Measurements from ENCODE around the gene LORICRIN. TPM values are rescaled to one million over a fixed set of nuclear protein-coding genes. Genes with fewer than 3 reads are reported as not detected.

The LORICRIN gene
- total and polyA plus RNA-seq, 2 of the 4 experiments (the other 2 are of a cell fraction), result not detected

DNA sequence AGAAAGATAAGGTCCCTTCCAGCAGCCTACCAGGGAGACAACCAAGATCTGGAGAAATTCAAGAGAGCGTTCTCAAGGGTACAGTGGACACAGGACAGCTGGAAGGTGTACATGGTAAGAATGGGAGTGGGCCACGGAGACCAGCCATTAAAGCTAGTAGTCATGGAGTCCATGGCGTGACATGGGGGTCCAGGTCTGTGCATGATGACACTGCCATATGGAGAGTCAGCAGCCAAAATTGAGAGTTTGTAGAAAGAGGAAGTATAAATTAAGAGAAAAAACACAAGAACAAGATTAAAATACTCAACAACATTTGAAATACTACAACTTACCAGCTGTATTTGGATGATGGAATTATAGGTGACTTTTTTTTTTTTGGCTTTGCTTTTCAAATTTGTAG lies 7.9 kb upstream of the LORICRIN start:
- no peak overlapping the region for H3K14ac ChIP-seq (replicated peaks; ENCODE audit: low read depth, low read length)
- no peak overlapping the region for H3K18ac ChIP-seq (ENCODE audit: low read depth, low read length)
- ATAC-seq (ENCODE audit: low read depth) (no peak), DNase-seq (no peak)
- H2BK15ac ChIP-seq (ENCODE audit: low read depth, low read length), result no peak overlapping the region
- no peak overlapping the region for H3K4me2 ChIP-seq (ENCODE audit: low read depth, low read length)
- no CpG with 5 or more reads among the region's 3 CpGs for WGBS, 2 experiments (ENCODE audit: extremely low coverage in 2 of 2, insufficient read length in 1 of 2)
- H3K23ac ChIP-seq (ENCODE audit: low read depth, low read length), result no peak overlapping the region
- H3K9me3 ChIP-seq (ENCODE audit: control insufficient read depth, insufficient read depth, low read length), result no peaks in the 10 kb centered on the region
- no peak overlapping the region for H4K91ac ChIP-seq (ENCODE audit: insufficient read depth, low read depth, low read length)
- no peak overlapping the region for H3K56ac ChIP-seq (ENCODE audit: extremely low read depth, insufficient read depth, low read length)
- no peak overlapping the region for H3K4me3 ChIP-seq (ENCODE audit: insufficient read depth, low read depth, low read length)
- TF ChIP-seq MAFK (IDR thresholded peaks at IDR 0.05; ENCODE audit: low read depth, low read length), result no peak
- TF ChIP-seq MAZ (IDR thresholded peaks at IDR 0.05; ENCODE audit: borderline replicate concordance, low read depth, low read length), result no peak
- no peak for TF ChIP-seq NFE2L2 (IDR thresholded peaks at IDR 0.05; ENCODE audit: low read depth, low read length)
- no peak for TF ChIP-seq RFX5 (IDR thresholded peaks at IDR 0.05; ENCODE audit: low read depth, low read length)
- no peak for TF ChIP-seq CHD1 (IDR thresholded peaks at IDR 0.05; ENCODE audit: low read depth, low read length)
- TF ChIP-seq SMC3 (IDR thresholded peaks at IDR 0.05; ENCODE audit: low read depth, low read length), result no peak
- TF ChIP-seq, protein P1, sequence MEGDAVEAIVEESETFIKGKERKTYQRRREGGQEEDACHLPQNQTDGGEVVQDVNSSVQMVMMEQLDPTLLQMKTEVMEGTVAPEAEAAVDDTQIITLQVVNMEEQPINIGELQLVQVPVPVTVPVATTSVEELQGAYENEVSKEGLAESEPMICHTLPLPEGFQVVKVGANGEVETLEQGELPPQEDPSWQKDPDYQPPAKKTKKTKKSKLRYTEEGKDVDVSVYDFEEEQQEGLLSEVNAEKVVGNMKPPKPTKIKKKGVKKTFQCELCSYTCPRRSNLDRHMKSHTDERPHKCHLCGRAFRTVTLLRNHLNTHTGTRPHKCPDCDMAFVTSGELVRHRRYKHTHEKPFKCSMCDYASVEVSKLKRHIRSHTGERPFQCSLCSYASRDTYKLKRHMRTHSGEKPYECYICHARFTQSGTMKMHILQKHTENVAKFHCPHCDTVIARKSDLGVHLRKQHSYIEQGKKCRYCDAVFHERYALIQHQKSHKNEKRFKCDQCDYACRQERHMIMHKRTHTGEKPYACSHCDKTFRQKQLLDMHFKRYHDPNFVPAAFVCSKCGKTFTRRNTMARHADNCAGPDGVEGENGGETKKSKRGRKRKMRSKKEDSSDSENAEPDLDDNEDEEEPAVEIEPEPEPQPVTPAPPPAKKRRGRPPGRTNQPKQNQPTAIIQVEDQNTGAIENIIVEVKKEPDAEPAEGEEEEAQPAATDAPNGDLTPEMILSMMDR (conservative IDR thresholded peaks at IDR 0.05; ENCODE audit: low read depth, low read length), result no peak
- TF ChIP-seq RAD21 (IDR thresholded peaks at IDR 0.05; ENCODE audit: low read length), result no peak
- TF ChIP-seq, protein P2, sequence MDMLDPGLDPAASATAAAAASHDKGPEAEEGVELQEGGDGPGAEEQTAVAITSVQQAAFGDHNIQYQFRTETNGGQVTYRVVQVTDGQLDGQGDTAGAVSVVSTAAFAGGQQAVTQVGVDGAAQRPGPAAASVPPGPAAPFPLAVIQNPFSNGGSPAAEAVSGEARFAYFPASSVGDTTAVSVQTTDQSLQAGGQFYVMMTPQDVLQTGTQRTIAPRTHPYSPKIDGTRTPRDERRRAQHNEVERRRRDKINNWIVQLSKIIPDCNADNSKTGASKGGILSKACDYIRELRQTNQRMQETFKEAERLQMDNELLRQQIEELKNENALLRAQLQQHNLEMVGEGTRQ (IDR thresholded peaks at IDR 0.05; ENCODE audit: low read depth, low read length), result no peak
- TF ChIP-seq FOS (IDR thresholded peaks at IDR 0.05; ENCODE audit: low read depth, low read length), result no peak
- TF ChIP-seq POLR2A (IDR thresholded peaks at IDR 0.05; ENCODE audit: low read depth, low read length), result no peak
- no peak for TF ChIP-seq RCOR1 (IDR thresholded peaks at IDR 0.05; ENCODE audit: insufficient replicate concordance, low read length)
- H2AK5ac ChIP-seq (ENCODE audit: low read depth, low read length), result no peak overlapping the region
- ChIA-PET CTCF (interaction anchor here (0.6 kb wide), 2 partner anchors 10 to 19 kb away, joined by 3 to 6 read pairs; no protein-coding TSS in a partner anchor), POLR2A (ENCODE audit: unreplicated experiment) (no interaction called here)
- no peak overlapping the region for H4K8ac ChIP-seq (ENCODE audit: low read depth in 2 of 2, low read length in 2 of 2)
- H3K27ac ChIP-seq (ENCODE audit: insufficient read depth, low read length), result no peak overlapping the region
- dilution Hi-C loops (cut with HindIII; ENCODE audit: low sequenced_read_pairs, unreplicated experiment), result no loop called here
- H3K4ac ChIP-seq (ENCODE audit: low read depth, low read length), result no peak overlapping the region
- no peaks in the 10 kb centered on the region for H3K9me1 ChIP-seq (ENCODE audit: insufficient read depth, low read length)
- H2BK5ac ChIP-seq (ENCODE audit: low read depth, low read length, poor library complexity, severe bottlenecking), result no peak overlapping the region
- H3K27me3 ChIP-seq (ENCODE audit: control insufficient read depth, insufficient read depth, low read length), result no peaks in the 10 kb centered on the region
- no peak overlapping the region for H2BK120ac ChIP-seq (ENCODE audit: low read depth, low read length)
- BruUV-seq (replicated peaks), result no TSS peak
- H3K36me3 ChIP-seq (ENCODE audit: control insufficient read depth, insufficient read depth, low read length), result no peaks in the 10 kb centered on the region
- no peaks in the 10 kb centered on the region for H3K79me1 ChIP-seq (ENCODE audit: low read depth in 1 of 2, low read length in 2 of 2)
- H2AK9ac ChIP-seq (replicated peaks; ENCODE audit: low read depth, low read length, poor library complexity), result no peak overlapping the region
- H3K9ac ChIP-seq (ENCODE audit: low read depth, low read length), result no peak overlapping the region
- H4K20me1 ChIP-seq (ENCODE audit: insufficient read depth, low read length), result no peaks in the 10 kb centered on the region
- no peaks in the 10 kb centered on the region for H3K4me1 ChIP-seq (ENCODE audit: control insufficient read depth, insufficient read depth, low read length)
- H4K5ac ChIP-seq (ENCODE audit: low read depth, low read length), result no peak overlapping the region
- no peak overlapping the region for H2AFZ ChIP-seq (replicated peaks; ENCODE audit: low read length, poor library complexity)
- H2BK20ac ChIP-seq (ENCODE audit: low read depth, low read length), result no peak overlapping the region
- intact Hi-C loops (cut with micrococcal nuclease), result no loop called here
- in situ Hi-C loops (cut with MboI; ENCODE audit: low sequenced_read_pairs), result no loop called here

Data from IMR-90 (cell line).